ENCODE data around the gene FBXL15.
A peak's percentile ranks its signal among the peaks of the same experiment; 100 is the strongest.

DNA sequence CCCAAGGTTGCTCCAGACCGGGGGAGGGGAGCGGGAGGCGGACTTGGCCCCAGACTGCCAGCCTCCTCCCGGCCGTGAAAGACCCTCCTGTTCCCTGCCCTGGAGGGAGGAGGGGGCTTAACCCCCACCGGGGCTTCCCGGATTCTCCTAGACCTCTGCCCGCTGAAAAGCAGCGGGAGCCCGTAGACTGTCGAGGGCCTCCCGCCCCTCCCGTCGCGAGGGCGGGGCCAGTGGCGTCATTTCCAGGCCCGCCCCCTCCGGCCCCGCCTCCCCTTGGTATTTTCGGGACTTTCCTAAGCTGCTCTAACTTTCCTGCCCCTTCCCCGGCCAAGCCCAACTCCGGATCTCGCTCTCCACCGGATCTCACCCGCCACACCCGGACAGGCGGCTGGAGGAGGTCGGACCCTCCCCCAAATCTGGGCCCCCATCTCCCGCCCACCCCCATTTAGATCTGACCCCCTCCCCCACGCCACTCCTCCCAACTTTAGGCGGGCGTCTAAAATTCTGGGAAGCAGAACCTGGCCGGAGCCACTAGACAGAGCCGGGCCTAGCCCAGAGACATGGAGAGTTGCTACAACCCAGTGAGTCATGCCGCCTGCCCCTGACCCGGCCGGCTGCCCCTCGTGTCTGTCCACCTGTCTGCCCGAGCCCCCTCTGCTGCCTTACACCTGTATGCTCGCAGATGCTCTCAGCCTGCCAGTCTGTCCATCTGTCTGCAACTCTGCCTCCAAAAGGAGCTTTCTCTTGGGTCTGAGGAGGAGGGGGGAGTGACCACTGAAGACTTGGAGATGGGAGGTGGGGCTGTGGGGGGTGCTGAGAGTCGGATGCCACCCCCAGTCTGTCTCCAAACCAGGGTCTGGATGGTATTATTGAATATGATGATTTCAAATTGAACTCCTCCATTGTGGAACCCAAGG is 25.0 kb upstream of the FBXL15 start, which contains the start of gene NFKB2:
- TF ChIP-seq, protein P1, sequence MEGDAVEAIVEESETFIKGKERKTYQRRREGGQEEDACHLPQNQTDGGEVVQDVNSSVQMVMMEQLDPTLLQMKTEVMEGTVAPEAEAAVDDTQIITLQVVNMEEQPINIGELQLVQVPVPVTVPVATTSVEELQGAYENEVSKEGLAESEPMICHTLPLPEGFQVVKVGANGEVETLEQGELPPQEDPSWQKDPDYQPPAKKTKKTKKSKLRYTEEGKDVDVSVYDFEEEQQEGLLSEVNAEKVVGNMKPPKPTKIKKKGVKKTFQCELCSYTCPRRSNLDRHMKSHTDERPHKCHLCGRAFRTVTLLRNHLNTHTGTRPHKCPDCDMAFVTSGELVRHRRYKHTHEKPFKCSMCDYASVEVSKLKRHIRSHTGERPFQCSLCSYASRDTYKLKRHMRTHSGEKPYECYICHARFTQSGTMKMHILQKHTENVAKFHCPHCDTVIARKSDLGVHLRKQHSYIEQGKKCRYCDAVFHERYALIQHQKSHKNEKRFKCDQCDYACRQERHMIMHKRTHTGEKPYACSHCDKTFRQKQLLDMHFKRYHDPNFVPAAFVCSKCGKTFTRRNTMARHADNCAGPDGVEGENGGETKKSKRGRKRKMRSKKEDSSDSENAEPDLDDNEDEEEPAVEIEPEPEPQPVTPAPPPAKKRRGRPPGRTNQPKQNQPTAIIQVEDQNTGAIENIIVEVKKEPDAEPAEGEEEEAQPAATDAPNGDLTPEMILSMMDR (IDR thresholded peaks at IDR 0.05): no peak
- TF ChIP-seq POLR2A (IDR thresholded peaks at IDR 0.05): peak; percentile 94
